DMS 273 treated with DMSO at 0.1 percent for 48 hours (cell line): Measurements from ENCODE around the gene TMA16.
"Not testable (repeated sequence)": the region's sequence is repeated elsewhere in the genome, so short reads cannot be mapped to it uniquely, and the experiment has no call there.

Experiments used
- DNase-seq: peaks from one replicate; lab custom pipeline; 2025; lab: John Stamatoyannopoulos, UW

Gene TMA16

GRCh38 chr4:163515198-163515597 is 20.7 kb downstream of the TMA16 start:
- DNase-seq, result no peak

- no peak for DNase-seq
Measured at GRCh38 chr4:163523791-163524365, 29.4 kb downstream of the TMA16 start.

- no peak for DNase-seq
Measured at GRCh38 chr4:163525982-163526381, 31.5 kb downstream of the TMA16 start.

GRCh38 chr4:163527172-163527571 is 32.7 kb downstream of the TMA16 start:
- no peak for DNase-seq

GRCh38 chr4:163528653-163529052 is 34.2 kb downstream of the TMA16 start:
- no peak for DNase-seq

- DNase-seq, result no peak
Measured at GRCh38 chr4:163534056-163534455, 39.6 kb downstream of the TMA16 start.

- DNase-seq, result no peak
Measured at GRCh38 chr4:163535657-163536056, 41.2 kb downstream of the TMA16 start.

- DNase-seq, result no peak
Measured at GRCh38 chr4:163536091-163536490, 41.6 kb downstream of the TMA16 start.

GRCh38 chr4:163537114-163537513 is 42.6 kb downstream of the TMA16 start:
- no peak for DNase-seq

GRCh38 chr4:163538820-163539219 is 44.3 kb downstream of the TMA16 start:
- not testable (repeated sequence) for DNase-seq

- DNase-seq, result no peak
Measured at GRCh38 chr4:163540448-163540847, 46.0 kb downstream of the TMA16 start.

- DNase-seq, result no peak
Measured at GRCh38 chr4:163540977-163541376, 46.5 kb downstream of the TMA16 start.

- no peak for DNase-seq
Measured at GRCh38 chr4:163542275-163542674, 47.8 kb downstream of the TMA16 start.

- DNase-seq, result peak; percentile 19
Measured at GRCh38 chr4:163544407-163545038, 50.0 kb downstream of the TMA16 start.

- DNase-seq, result no peak
Measured at GRCh38 chr4:163548481-163549243, 54.2 kb downstream of the TMA16 start.

GRCh38 chr4:163550869-163551267 is 56.4 kb downstream of the TMA16 start:
- DNase-seq, result no peak

- no peak for DNase-seq
Measured at GRCh38 chr4:163553146-163553545, 58.7 kb downstream of the TMA16 start.

- DNase-seq, result no peak
Measured at GRCh38 chr4:163554870-163555465, 60.5 kb downstream of the TMA16 start.

- no peak for DNase-seq
Measured at GRCh38 chr4:163556177-163556576, 61.7 kb downstream of the TMA16 start.

- no peak for DNase-seq
Measured at GRCh38 chr4:163556650-163557391, 62.3 kb downstream of the TMA16 start.

GRCh38 chr4:163558539-163559044 is 64.1 kb downstream of the TMA16 start:
- no peak for DNase-seq

GRCh38 chr4:163562496-163562895 is 68.0 kb downstream of the TMA16 start:
- DNase-seq, result no peak
